ENCODE measurements around the gene TP53INP2.

DNA sequence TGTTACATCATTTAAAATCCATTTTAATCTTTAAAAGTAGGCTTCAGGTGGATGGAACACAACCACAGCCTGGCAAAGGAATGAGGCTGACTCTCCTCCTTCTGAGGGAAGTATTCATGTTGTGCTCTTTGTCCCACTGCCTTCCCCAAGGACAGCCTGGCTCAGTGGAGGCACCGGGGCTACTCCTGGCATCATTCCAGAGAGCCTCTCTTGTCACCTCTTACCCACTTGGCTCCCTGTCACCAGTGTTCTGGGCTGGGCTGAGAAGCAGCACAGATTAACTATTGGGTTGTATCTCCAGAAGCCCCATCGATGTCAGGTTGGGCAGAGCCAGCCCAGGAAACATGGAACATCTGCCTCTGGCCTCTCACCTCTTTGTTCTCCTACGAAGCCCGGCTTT lies 10.7 kb upstream of the TP53INP2 start:
- TF ChIP-seq, protein P1, sequence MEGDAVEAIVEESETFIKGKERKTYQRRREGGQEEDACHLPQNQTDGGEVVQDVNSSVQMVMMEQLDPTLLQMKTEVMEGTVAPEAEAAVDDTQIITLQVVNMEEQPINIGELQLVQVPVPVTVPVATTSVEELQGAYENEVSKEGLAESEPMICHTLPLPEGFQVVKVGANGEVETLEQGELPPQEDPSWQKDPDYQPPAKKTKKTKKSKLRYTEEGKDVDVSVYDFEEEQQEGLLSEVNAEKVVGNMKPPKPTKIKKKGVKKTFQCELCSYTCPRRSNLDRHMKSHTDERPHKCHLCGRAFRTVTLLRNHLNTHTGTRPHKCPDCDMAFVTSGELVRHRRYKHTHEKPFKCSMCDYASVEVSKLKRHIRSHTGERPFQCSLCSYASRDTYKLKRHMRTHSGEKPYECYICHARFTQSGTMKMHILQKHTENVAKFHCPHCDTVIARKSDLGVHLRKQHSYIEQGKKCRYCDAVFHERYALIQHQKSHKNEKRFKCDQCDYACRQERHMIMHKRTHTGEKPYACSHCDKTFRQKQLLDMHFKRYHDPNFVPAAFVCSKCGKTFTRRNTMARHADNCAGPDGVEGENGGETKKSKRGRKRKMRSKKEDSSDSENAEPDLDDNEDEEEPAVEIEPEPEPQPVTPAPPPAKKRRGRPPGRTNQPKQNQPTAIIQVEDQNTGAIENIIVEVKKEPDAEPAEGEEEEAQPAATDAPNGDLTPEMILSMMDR (IDR thresholded peaks at IDR 0.05; ENCODE audit: low read length), result no peak
- TF ChIP-seq EZH2 (IDR thresholded peaks at IDR 0.05; ENCODE audit: borderline replicate concordance, low read length), result no peak

Data from OCI-LY1 (cell line).